CD4-positive, alpha-beta T cell treated with Interleukin-2 at 100 ng/mL for 4 hours (primary cell): ENCODE results near the gene CAMK1D.

ENCODE experiments used
- DNase-seq: peaks from one replicate; pipeline ENCODE4 v3.0.0-alpha.2; 2020; ENCODE audit warnings: low spot score

The CAMK1D gene

DNA sequence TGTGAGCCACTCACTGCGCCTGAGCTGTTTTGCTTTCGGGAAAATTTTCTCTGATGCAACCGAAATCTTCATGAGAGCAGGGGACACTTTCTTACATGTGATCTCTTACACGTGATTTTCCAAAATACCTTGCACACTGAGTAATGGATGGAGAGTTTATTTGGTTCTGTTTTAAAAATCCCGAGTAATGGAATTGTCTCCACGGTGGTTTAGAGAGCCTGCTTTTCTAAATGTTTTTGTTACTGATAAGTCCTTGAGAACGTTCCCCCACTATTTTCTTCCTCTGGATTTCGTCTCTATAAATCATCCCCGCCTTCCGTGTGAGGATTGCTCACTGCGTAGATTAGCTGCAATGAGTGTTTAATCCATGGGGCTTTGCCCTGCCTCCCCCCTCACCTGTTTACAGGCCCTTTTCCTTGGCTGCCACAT, 25.7 kb downstream of the CAMK1D start:
- no peak for DNase-seq

GRCh38 chr10:12376211-12376610, 26.9 kb downstream of the CAMK1D start:
- no peak for DNase-seq

DNA sequence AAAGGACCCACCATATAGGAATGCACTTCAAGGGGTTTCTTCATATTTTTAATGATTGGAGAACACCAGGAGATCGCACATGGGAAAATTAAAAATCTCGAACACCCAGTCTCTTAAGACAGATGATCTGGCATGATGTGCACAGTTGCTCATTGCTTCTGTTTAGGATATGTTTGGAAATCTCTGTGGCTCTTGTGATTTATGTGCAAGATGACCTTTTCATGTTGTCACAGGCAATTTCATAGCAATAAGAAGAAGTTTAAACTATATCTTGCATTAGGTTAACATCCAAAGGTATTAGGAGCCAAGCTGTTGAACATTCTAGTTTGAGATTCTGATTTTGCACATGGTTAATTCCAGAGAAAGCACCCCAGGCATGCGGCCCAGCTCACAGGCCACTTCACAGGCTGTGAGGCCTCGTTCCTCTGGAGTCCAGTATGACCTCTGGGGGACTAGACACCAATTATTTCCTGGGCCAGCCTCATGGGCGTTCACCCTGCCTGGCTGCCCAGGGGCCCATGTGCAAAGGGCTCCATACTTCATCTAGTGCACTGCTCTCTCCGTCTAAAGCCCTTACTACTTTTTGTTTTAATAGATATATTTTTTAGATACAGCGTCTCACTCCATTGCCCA, 28.4 kb downstream of the CAMK1D start:
- no peak for DNase-seq

- DNase-seq, result no peak
Observed at GRCh38 chr10:12380999-12381398, 31.7 kb downstream of the CAMK1D start.

DNA sequence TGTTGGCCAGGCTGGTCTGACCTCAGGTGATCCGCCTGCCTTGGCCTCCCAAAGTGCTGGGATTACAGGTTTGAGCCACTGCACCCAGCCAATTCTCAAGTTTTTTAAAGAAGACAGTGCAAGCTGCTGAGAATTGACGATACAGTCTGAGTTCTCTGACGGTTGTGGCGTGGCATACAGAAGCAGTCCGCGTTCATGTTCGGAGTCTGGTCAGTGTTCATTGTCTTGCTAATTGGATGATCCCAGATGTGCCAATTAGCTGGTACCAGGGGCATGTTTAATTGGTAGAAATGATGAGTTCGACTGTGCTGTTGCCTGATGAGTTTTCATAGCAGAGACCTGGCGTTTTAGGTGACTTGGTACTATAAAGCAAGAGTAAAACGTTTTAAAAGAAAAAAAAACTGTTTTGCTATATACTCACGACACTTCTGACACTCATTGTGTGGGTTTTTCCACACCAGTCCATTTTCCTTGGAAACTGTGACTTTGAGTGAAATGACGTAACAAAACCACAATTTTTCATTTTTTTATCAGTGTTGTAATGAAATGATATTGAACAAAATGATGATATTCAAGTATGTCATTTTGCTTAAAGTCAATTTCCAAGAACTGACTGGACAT, 32.3 kb downstream of the CAMK1D start:
- DNase-seq, result no peak

- DNase-seq, result no peak
Observed at GRCh38 chr10:12382157-12382548, 32.8 kb downstream of the CAMK1D start.

- no peak for DNase-seq
Observed at GRCh38 chr10:12382956-12383531, 33.7 kb downstream of the CAMK1D start.

DNA sequence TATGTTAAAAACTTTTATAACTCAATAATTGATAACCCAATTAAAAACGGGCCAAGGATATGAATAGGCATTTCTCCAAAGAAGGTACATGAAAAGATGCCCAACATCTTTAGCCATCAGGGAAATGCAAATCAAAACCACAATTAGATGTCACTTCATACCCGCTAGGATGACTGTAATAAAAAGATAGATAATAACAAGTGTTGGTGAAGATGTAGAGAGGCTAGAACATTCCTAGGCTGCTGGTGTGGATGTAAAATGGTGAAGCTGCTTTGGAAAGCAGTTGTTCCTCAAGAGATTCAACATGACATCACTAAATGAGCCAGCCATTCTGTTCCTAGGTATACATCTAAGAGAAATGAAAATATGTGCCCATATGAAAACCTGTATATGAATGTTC, 35.6 kb downstream of the CAMK1D start:
- no peak for DNase-seq

DNA sequence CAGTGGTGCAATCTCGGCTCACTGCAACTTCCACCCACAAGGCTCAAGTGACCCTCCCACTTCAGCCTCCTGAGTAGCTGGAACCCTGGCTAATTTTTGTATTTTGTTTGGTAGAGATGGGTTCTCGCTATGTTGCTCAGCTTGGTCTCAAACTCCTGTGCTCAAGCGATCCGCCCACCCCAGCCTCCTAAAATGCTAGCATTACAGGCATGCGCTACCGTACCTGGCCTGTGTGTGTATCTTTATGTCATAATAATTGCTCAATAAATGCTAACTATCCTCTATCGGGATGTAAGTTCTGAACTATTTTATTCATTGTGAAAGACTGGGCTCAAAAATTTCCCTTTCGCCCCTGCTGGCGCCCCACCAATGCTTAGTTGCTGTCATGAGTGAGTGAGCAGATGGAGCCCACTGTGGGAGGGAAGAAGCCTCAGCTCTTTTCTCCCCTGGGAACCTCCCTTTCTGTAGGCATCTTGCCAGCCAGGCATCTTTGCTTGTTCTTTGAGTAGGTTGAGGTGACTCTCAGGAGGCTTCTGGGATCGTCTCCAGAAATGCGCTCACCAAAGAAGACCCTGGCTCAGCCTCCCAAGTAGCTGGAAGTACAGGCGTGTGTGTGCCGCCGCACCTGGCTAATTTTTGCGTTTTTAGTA, 38.3 kb downstream of the CAMK1D start:
- no peak for DNase-seq

DNA sequence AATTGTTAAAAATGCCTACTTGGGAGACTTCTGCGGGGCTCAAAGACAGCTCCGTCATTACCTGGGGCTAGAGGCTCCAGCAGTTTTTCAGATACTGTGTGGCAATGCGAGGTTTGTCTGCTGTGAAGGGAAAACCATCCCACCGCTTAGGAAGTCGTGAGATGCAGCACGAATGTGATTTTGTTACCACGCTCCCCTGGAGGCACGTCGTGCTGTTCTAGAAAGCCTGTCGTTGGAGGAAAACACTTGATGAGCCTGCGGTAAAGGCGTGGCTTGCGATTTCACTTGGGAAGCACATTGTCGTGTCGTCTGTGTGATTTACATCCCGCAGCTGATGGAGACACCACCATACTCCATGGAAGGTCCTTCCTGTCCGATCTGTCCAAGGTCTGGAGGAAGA, 39.3 kb downstream of the CAMK1D start:
- DNase-seq, result no peak

DNA sequence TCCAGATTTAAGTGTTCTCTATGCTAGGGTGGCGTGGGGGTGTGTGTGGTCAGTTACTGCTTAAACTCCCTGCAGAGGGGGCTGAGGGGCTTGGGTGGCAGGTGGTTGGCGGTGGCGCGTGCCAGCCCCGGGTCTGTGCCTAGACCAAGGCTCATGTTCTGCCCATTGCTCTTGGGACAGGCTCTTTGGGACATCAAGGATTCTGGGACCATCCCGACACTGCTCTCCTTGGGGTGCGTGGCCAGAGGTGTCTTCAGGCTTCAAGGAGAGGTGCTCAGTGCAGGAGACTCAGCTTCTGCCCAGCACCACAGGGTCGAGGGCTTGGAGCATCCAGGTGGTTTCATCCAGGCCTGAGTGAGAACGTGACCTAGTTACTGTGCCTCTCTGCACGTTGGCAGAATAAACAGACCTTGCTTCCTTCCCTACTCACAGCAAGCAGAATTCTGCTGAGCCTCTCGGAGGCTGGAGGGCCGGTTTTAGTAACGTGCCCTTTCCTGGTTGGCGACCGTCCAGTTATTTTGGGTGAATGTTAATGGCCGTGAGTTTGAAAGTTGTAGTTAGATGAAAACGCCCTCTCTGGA, 39.9 kb downstream of the CAMK1D start:
- DNase-seq, result no peak

GRCh38 chr10:12390733-12391132, 41.4 kb downstream of the CAMK1D start:
- DNase-seq, result no peak

- no peak for DNase-seq
Observed at GRCh38 chr10:12391206-12391605, 41.9 kb downstream of the CAMK1D start.

DNA sequence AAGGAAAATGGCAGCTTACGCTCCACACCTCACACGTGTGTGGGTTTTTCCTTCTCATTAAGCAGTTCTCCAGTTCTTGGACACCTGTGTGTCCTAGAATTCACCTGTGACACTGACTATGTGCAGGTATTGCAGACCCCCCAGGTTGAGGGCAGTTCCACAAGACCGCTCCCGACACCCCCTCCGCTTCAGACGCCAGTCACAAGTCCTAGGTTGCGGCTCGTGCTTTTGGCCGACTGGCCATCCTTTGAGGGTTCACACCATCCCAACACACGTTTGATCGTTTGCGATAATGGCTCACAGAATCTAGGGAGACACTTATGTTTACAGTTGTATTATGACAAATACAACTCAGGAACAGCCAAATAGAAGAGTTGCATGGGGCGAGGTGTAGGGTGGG, 44.5 kb downstream of the CAMK1D start:
- no peak for DNase-seq

DNA sequence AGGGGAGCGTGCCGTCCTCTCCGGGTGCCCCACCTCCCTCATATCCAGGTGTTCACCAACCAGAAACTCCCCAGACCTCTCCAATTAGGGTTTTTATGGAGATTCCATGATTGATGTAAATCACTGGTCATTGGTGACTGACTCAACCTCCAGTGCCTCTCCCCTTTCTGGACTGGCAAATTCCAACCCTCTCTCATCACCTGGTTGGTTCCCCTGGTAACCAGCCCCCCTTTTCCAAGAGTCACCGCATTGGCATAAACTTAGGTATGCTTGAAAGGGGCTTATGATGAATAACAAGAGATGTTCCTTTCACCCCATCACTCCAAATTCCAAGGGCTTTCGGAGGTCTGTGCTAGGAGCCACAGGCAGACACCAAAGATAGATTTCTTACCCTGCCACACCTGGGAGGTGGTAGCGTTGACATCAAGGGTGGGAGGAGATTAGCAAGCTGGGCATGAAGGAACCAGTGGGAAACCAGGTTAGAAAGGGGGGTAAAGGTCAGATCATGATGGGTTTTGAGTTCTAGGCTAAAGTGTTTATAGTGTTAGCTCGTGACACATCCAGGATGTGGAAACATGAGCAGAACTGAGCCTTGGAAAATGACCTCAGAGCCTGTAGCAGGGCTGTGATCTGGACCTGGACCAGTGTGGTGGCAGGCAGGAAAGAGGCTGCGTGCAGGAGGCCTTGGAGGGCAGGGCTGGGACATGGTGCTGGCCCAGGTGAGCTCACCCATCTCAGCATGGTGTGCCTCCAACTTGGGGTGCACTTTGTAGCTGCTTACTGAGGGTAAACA, 45.1 kb downstream of the CAMK1D start:
- DNase-seq, result no peak

GRCh38 chr10:12396093-12396492, 46.7 kb downstream of the CAMK1D start:
- DNase-seq, result no peak

- DNase-seq, result no peak
Observed at GRCh38 chr10:12396567-12396966, 47.2 kb downstream of the CAMK1D start.

DNA sequence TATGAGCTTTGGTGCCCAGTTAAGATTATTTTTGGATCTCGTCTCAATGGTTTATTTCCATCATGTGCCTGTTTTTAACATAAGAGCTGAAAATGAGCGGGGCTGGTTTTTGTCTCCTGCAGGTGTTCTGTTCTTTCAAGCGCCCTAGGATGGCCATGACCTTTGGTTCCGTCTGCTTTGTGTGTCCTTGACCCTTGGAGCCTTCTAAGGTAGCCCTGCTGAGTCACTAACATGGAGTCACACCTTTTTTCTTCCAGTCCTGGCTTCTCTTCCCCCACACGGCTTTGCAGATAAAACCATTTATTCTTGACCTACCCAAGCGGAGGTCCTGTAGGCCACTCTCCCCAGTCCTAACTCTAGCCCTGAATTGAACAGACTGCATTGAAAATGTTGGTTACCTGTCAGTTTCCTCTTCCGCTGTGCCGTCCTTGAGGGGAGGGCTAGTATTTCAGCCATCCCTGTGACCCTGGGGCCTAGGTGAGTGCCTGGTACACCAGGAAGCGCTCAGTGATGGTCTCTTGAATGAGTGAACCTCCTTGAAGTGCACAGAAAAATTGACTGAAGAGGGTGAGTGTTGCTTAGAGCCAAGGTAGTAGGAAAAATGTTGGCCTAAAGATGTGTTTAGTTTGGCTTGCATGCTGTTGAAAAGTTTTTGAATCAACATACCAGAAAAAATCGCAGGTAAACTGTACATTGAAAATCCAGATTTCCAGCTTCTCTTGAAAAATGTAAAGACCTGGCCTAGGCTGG, 48.0 kb downstream of the CAMK1D start:
- DNase-seq, result no peak

- DNase-seq, result no peak
Observed at GRCh38 chr10:12397941-12398340, 48.6 kb downstream of the CAMK1D start.

GRCh38 chr10:12400266-12400931, 51.1 kb downstream of the CAMK1D start:
- no peak for DNase-seq

GRCh38 chr10:12401466-12401865, 52.1 kb downstream of the CAMK1D start:
- DNase-seq, result no peak
